Thyroid gland (tissue), 4 donors: ENCODE results near the gene ADNP. TPM values are rescaled to one million over a fixed set of nuclear protein-coding genes. Genes with fewer than 3 reads are reported as not detected.

ENCODE experiments used
- DNase-seq, 2 donors: peaks; one replicate each; pipeline ENCODE4 v3.0.0-alpha.2; 2019
- H3K27ac ChIP-seq, 3 donors: fragments of 200-600 bp; sonication (generic); 1 replicate in 2 of 3; 2 replicates in 1 of 3; pipeline ENCODE4 v1.5.1; 2016 to 2019; ENCODE audit warnings: mild to moderate bottlenecking in 1 of 3, moderate library complexity in 1 of 3
- H3K27me3 ChIP-seq: fragments of 200-600 bp; sonication (generic); one replicate; pipeline ENCODE4 v1.5.1; 2019
- H3K36me3 ChIP-seq, 2 donors: fragments of 200-600 bp; sonication (generic); one replicate each; pipeline ENCODE4 v1.5.1; 2016 to 2019
- H3K4me1 ChIP-seq, 2 donors: fragments of 200-600 bp; sonication (generic); one replicate each; pipeline ENCODE4 v1.5.1; 2017 to 2019
- H3K4me3 ChIP-seq, 3 donors: fragments of 200-600 bp; sonication (generic); replicated peaks in 1 of 3; 1 replicate in 2 of 3; 2 replicates in 1 of 3; pipeline ENCODE4 v1.5.1; 2016; ENCODE audit warnings: mild to moderate bottlenecking in 1 of 3
- H3K9me3 ChIP-seq: fragments of 200-600 bp; sonication (generic); one replicate; pipeline ENCODE4 v1.5.1; 2017
- POLR2A ChIP-seq, 2 donors: fragments of 450-650 bp; IDR thresholded peaks; one replicate each; pipeline ENCODE4 v1.6.1; 2017; ENCODE audit warnings: antibody characterized with exemption in 2 of 2, mild to moderate bottlenecking in 2 of 2, moderate library complexity in 1 of 2
- WGBS, 2 donors: methylation state at CpG; one replicate each; pipeline ENCODE4 v1.1.5; 2017; 5-methylcytosine and 5-hydroxymethylcytosine counted together
- intact Hi-C: fragments of 100-400 bp; cut with DNase I; formaldehyde crosslinking; loops from one replicate; pipeline ENCODE4 v1.15.1; 2023
- total RNA-seq, 4 donors: library from RNA; depleted of rRNA; stranded (reverse); fragments of >200 nt; gene quantifications; one replicate each; pipeline ENCODE4 v1.2.3, GENCODE V29; 2016
- TF ChIP-seq, protein P1 (sequence below), 6 experiments: fragments of 200-600 bp in 3 of 6; fragments of 450-650 bp in 3 of 6; sonication (generic) in 3 of 6; IDR thresholded peaks; one replicate each; pipeline ENCODE4 v1.5.1; 2016 to 2019; ENCODE audit warnings: antibody characterized with exemption in 6 of 6, mild to moderate bottlenecking in 2 of 6, inconsistent platforms in 1 of 6, moderate library complexity in 1 of 6

Gene ADNP
- total RNA-seq, 4 donors from 2014 or later, result 55.5 to 68.9 (median 63.5) TPM

- H3K27me3 ChIP-seq, result no peaks in the 10 kb centered on the region
- H3K4me1 ChIP-seq, result peaks cover 4 to 7% of the 10 kb centered on the region in 2 donors
- no peak overlapping the region for H3K27ac ChIP-seq
- no peaks in the 10 kb centered on the region for H3K36me3 ChIP-seq
- no peak for TF ChIP-seq POLR2A (IDR thresholded peaks at IDR 0.05)
- H3K9me3 ChIP-seq, result no peaks in the 10 kb centered on the region
- DNase-seq, result no peak
- intact Hi-C loops, result no loop called here
- H3K4me3 ChIP-seq, result no peak overlapping the region
- 91 to 93% methylated on average over 9 to 10 of the region's 10 CpGs for WGBS, 2 donors
Measured at GRCh38 chr20:50859161-50859560, 72.1 kb downstream of the ADNP start.

GRCh38 chr20:50858525-50858924 is 72.7 kb downstream of the ADNP start:
- intact Hi-C loops, result no loop called here
- no peak for DNase-seq
- Histone ChIP-seq H3K27ac (no peak overlapping the region), H3K36me3 (no peaks in the 10 kb centered on the region), H3K4me1 (peaks cover 4 to 7% of the 10 kb centered on the region in 2 donors), H3K4me3 (no peak overlapping the region), H3K9me3 (no peaks in the 10 kb centered on the region), H3K27me3 (no peaks in the 10 kb centered on the region)
- 94 to 95% methylated on average over 5 of the region's 5 CpGs for WGBS, 2 donors
- TF ChIP-seq, protein P1, sequence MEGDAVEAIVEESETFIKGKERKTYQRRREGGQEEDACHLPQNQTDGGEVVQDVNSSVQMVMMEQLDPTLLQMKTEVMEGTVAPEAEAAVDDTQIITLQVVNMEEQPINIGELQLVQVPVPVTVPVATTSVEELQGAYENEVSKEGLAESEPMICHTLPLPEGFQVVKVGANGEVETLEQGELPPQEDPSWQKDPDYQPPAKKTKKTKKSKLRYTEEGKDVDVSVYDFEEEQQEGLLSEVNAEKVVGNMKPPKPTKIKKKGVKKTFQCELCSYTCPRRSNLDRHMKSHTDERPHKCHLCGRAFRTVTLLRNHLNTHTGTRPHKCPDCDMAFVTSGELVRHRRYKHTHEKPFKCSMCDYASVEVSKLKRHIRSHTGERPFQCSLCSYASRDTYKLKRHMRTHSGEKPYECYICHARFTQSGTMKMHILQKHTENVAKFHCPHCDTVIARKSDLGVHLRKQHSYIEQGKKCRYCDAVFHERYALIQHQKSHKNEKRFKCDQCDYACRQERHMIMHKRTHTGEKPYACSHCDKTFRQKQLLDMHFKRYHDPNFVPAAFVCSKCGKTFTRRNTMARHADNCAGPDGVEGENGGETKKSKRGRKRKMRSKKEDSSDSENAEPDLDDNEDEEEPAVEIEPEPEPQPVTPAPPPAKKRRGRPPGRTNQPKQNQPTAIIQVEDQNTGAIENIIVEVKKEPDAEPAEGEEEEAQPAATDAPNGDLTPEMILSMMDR (IDR thresholded peaks at IDR 0.05), result no peak
- TF ChIP-seq POLR2A (IDR thresholded peaks at IDR 0.05), result no peak

- H3K4me3 ChIP-seq, result no peak overlapping the region
- H3K27ac ChIP-seq, result no peak overlapping the region
- no peaks in the 10 kb centered on the region for H3K9me3 ChIP-seq
- WGBS, 2 donors, result 89 to 95% methylated on average over 7 of the region's 7 CpGs
- H3K36me3 ChIP-seq, result no peaks in the 10 kb centered on the region
- H3K27me3 ChIP-seq, result no peaks in the 10 kb centered on the region
- no peak for TF ChIP-seq POLR2A (IDR thresholded peaks at IDR 0.05)
- TF ChIP-seq, protein P1 (IDR thresholded peaks at IDR 0.05), result no peak
- peaks cover 4 to 7% of the 10 kb centered on the region in 2 donors for H3K4me1 ChIP-seq
- DNase-seq, result no peak
- intact Hi-C loops, result no loop called here
Measured at GRCh38 chr20:50857348-50857747, 73.9 kb downstream of the ADNP start.

- H3K9me3 ChIP-seq, result no peaks in the 10 kb centered on the region
- intact Hi-C loops, result no loop called here
- no peaks in the 10 kb centered on the region for H3K36me3 ChIP-seq
- DNase-seq, result no peak
- H3K27me3 ChIP-seq, result no peaks in the 10 kb centered on the region
- peaks cover 4 to 7% of the 10 kb centered on the region in 2 donors for H3K4me1 ChIP-seq
- H3K4me3 ChIP-seq, result no peak overlapping the region
- 93 to 95% methylated on average over 5 of the region's 5 CpGs for WGBS, 2 donors
- no peak overlapping the region for H3K27ac ChIP-seq
- TF ChIP-seq, protein P1 (IDR thresholded peaks at IDR 0.05), result no peak
Measured at GRCh38 chr20:50856475-50857041, 74.7 kb downstream of the ADNP start.

DNA sequence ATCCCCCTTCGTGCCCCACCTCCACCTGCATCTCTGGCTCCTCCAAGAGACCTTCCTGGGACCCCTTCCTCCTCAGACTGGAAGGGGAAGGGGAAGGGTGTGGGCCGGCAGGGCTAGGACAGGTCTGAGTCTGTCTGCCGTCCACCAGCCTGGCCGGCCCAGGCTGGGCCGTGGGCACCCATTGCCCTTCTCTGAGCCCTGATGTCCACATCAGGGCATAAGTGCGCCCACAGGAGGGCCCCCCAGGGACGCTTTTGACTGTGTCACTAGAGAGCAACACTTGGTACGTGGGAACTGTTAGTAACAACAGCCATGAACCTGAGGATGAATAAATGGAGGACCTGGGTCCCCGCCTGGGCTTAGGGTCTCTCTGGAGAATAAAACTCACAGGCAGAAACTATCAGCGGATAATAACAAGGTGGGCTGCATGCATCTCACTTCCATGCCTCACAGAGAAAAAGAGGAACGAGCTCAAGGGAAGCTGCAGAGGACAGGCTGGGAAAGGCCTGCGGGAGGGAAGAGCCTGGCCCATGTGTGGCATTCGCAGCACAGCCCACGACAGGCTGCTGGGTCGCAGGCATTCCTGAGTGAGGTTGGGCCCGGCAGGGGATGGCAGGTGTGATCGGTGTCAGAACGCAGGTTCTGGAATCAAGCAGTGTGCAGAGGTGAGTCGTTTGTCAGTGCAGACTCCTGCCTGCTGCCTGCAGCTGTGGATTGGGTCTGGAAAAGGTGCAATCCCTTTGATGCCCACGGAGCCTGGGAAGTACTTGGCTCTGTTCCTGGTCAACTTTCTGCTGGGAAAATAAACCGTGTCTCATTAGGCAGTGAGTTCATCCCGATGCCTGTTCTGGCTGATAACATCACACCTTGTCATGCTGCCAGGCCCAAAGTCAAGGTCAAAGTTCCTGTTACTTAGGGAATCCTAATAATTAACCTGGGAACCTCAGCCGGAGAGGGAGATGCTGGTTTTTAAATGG is 75.5 kb downstream of the ADNP start:
- Histone ChIP-seq H3K36me3 (no peaks in the 10 kb centered on the region), H3K27ac (no peak overlapping the region), H3K4me3 (no peak overlapping the region), H3K27me3 (no peaks in the 10 kb centered on the region), H3K9me3 (no peaks in the 10 kb centered on the region), H3K4me1 (peaks cover 4 to 7% of the 10 kb centered on the region in 2 donors)
- peak; percentile 25 to 38 for DNase-seq
- TF ChIP-seq, protein P1 (IDR thresholded peaks at IDR 0.05), result no peak
- no peak for TF ChIP-seq POLR2A (IDR thresholded peaks at IDR 0.05)
- 51 to 58% methylated on average over 17 to 21 of the region's 23 CpGs for WGBS, 2 donors
- intact Hi-C loops, result no loop called here
